NCI-H2196 treated with DMSO at 0.1 percent for 48 hours (cell line): ENCODE results near the gene FGD4.

ENCODE experiments used
- DNase-seq: peaks from one replicate; lab custom pipeline; 2025; ENCODE audit not compliant: unreplicated experiment; lab: John Stamatoyannopoulos, UW

FGD4 gene

GRCh38 chr12:32666018-32666417 is 266.7 kb downstream of the FGD4 start:
- DNase-seq: no peak

- DNase-seq: no peak
Measured at GRCh38 chr12:32669584-32669983, 270.2 kb downstream of the FGD4 start.

GRCh38 chr12:32671930-32672780 is 272.8 kb downstream of the FGD4 start:
- DNase-seq: peak; percentile 48

- peak; percentile 94 for DNase-seq
Measured at GRCh38 chr12:32679091-32679919, 279.9 kb downstream of the FGD4 start, which contains the start of gene DNM1L. TSS of gene DNM1L (plus strand) at chr12:32679301. CDS start at chr12:32679364, 63 bp downstream.

GRCh38 chr12:32679920-32680237 is 280.5 kb downstream of the FGD4 start:
- no peak for DNase-seq

GRCh38 chr12:32680787-32681186 is 281.4 kb downstream of the FGD4 start:
- no peak for DNase-seq

GRCh38 chr12:32681272-32681671 is 281.9 kb downstream of the FGD4 start:
- DNase-seq: no peak

- no peak for DNase-seq
Measured at GRCh38 chr12:32686340-32686739, 287.0 kb downstream of the FGD4 start.

GRCh38 chr12:32688786-32689185 is 289.4 kb downstream of the FGD4 start:
- DNase-seq: no peak

- DNase-seq: no peak
Measured at GRCh38 chr12:32690927-32691326, 291.6 kb downstream of the FGD4 start.

- DNase-seq: no peak
Measured at GRCh38 chr12:32692358-32692757, 293.0 kb downstream of the FGD4 start.

- no peak for DNase-seq
Measured at GRCh38 chr12:32693036-32693435, 293.7 kb downstream of the FGD4 start.
